Liver (tissue), 9 donors: ENCODE data around the gene ADAMTS4. TPM values are rescaled to one million over a fixed set of nuclear protein-coding genes. Genes with fewer than 3 reads are reported as not detected.

Experiments used
- DNase-seq: peaks from one replicate; pipeline ENCODE4 v3.0.0-alpha.2; 2017; ENCODE audit warnings: low spot score
- H3K27ac ChIP-seq, 2 donors: one replicate each; pipeline ENCODE4 v1.7.0; 2013; ENCODE audit warnings: inconsistent platforms in 2 of 2, low read length in 2 of 2, control low read depth in 1 of 2, low read depth in 1 of 2, mild to moderate bottlenecking in 1 of 2
- H3K27me3 ChIP-seq, 4 donors: one replicate each; pipeline versions ENCODE4 v1.6.1 to v1.7.0; 2013; ENCODE audit warnings: low read length in 3 of 4, inconsistent platforms in 1 of 4, mild to moderate bottlenecking in 1 of 4, moderate library complexity in 1 of 4; ENCODE audit not compliant: control insufficient read depth in 4 of 4, insufficient read depth in 4 of 4
- H3K36me3 ChIP-seq, 4 donors: one replicate each; pipeline versions ENCODE4 v1.6.1 to v1.7.0; 2013; ENCODE audit warnings: low read length in 3 of 4, mild to moderate bottlenecking in 3 of 4, low read depth in 1 of 4, moderate library complexity in 1 of 4; ENCODE audit not compliant: control insufficient read depth in 4 of 4, insufficient read depth in 3 of 4
- H3K4me1 ChIP-seq, 4 donors: one replicate each; pipeline versions ENCODE4 v1.6.1 to v1.7.0; 2013; ENCODE audit warnings: low read length in 3 of 4, mild to moderate bottlenecking in 3 of 4, moderate library complexity in 1 of 4; ENCODE audit not compliant: control insufficient read depth in 4 of 4, insufficient read depth in 4 of 4
- H3K4me3 ChIP-seq, 3 donors: one replicate each; pipeline versions ENCODE4 v1.6.1 to v1.7.0; 2013; ENCODE audit warnings: low read length in 3 of 3, control low read depth in 1 of 3, low read depth in 1 of 3, mild to moderate bottlenecking in 1 of 3
- H3K9ac ChIP-seq, 2 donors: one replicate each; pipeline ENCODE4 v1.7.0; 2013; ENCODE audit warnings: low read length in 2 of 2, mild to moderate bottlenecking in 2 of 2, moderate library complexity in 2 of 2, control low read depth in 1 of 2, low read depth in 1 of 2
- H3K9me3 ChIP-seq, 4 donors: one replicate each; pipeline versions ENCODE4 v1.6.1 to v1.7.0; 2013; ENCODE audit warnings: low read length in 3 of 4; ENCODE audit not compliant: control insufficient read depth in 4 of 4
- ATF3 ChIP-seq: IDR thresholded peaks from 2 replicates; pipeline ENCODE4 v1.6.1; 2016; ENCODE audit warnings: antibody characterized with exemption
- CTCF ChIP-seq: fragments of 150-350 bp; IDR thresholded peaks from 2 replicates; pipeline ENCODE4 v1.5.1; 2017; ENCODE audit warnings: improper control_type of control experiment, low read depth, low read length; ENCODE audit not compliant: missing input control
- EGR1 ChIP-seq, 2 donors: IDR thresholded peaks; 2 replicates each; pipeline ENCODE4 v1.6.1; 2016 to 2018; ENCODE audit warnings: antibody characterized with exemption in 2 of 2, low read depth in 2 of 2
- FOXA1 ChIP-seq: IDR thresholded peaks from 2 replicates; pipeline ENCODE4 v1.6.1; 2016; ENCODE audit warnings: antibody characterized with exemption
- FOXA2 ChIP-seq: IDR thresholded peaks from 2 replicates; pipeline ENCODE4 v1.6.1; 2016; ENCODE audit warnings: antibody characterized with exemption
- GABPA ChIP-seq, 2 donors: IDR thresholded peaks in 1 of 2; conservative IDR thresholded peaks in 1 of 2; 2 replicates each; pipeline ENCODE4 v1.6.1; 2016; ENCODE audit warnings: antibody characterized with exemption in 2 of 2, mild to moderate bottlenecking in 1 of 2, moderate library complexity in 1 of 2
- HNF4A ChIP-seq, 2 donors: conservative IDR thresholded peaks; 2 replicates each; pipeline ENCODE4 v1.6.1; 2016; ENCODE audit warnings: antibody characterized with exemption in 2 of 2, mild to moderate bottlenecking in 2 of 2
- HNF4G ChIP-seq: IDR thresholded peaks from 2 replicates; pipeline ENCODE4 v1.6.1; 2016; ENCODE audit warnings: antibody characterized with exemption
- JUND ChIP-seq, 2 donors: IDR thresholded peaks; 2 replicates each; pipeline ENCODE4 v1.6.1; 2016; ENCODE audit warnings: antibody characterized with exemption in 2 of 2
- MAX ChIP-seq: IDR thresholded peaks from 2 replicates; pipeline ENCODE4 v1.6.1; 2016; ENCODE audit warnings: antibody characterized with exemption
- NR2F2 ChIP-seq: IDR thresholded peaks from 2 replicates; pipeline ENCODE4 v1.6.1; 2016; ENCODE audit warnings: antibody characterized with exemption
- RAD21 ChIP-seq, 2 donors: IDR thresholded peaks; 2 replicates each; pipeline ENCODE4 v1.6.1; 2016; ENCODE audit warnings: antibody characterized with exemption in 2 of 2, mild to moderate bottlenecking in 2 of 2
- REST ChIP-seq: IDR thresholded peaks from 2 replicates; pipeline ENCODE4 v1.6.1; 2016; ENCODE audit warnings: antibody characterized with exemption, mild to moderate bottlenecking
- RXRA ChIP-seq, 2 donors: IDR thresholded peaks; 2 replicates each; pipeline ENCODE4 v1.6.1; 2017 to 2018; ENCODE audit warnings: antibody characterized with exemption in 2 of 2, mild to moderate bottlenecking in 1 of 2
- SP1 ChIP-seq: IDR thresholded peaks from 2 replicates; pipeline ENCODE4 v1.6.1; 2018; ENCODE audit warnings: antibody characterized with exemption, mild to moderate bottlenecking
- TAF1 ChIP-seq: conservative IDR thresholded peaks from 2 replicates; pipeline ENCODE4 v1.6.1; 2016; ENCODE audit warnings: antibody characterized with exemption, mild to moderate bottlenecking
- YY1 ChIP-seq: IDR thresholded peaks from 2 replicates; pipeline ENCODE4 v1.6.1; 2016; ENCODE audit warnings: antibody characterized with exemption, mild to moderate bottlenecking
- ZBTB33 ChIP-seq: IDR thresholded peaks from 2 replicates; pipeline ENCODE4 v1.6.1; 2016; ENCODE audit warnings: antibody characterized with exemption
- WGBS: extraction: QIAGEN DNeasy Blood & Tissue Kit; methylation state at CpG from one replicate; pipeline ENCODE4 v1.1.7; 2013; 5-methylcytosine and 5-hydroxymethylcytosine counted together
- polyA plus RNA-seq, 2 donors: library from polyadenylated mRNA; stranded (reverse) in 1 of 2; unstranded in 1 of 2; fragments of 200-250 nt in 1 of 2; fragments of >200 nt in 1 of 2; fragmentation: Nextera tagmentation in 1 of 2; extraction: Ambion mirVana in 1 of 2; gene quantifications; one replicate each; pipeline versions ENCODE4 v1.2.1 to v1.2.3, GENCODE V29; 2013 to 2015
- total RNA-seq, 2 donors: library from RNA; depleted of rRNA; stranded (reverse); fragments of >200 nt; gene quantifications; one replicate each; pipeline ENCODE4 v1.2.3, GENCODE V29; 2014
- donor health status: healthy.
- donor health status: healthy.
- donor health status: healthy.
- donor health status: healthy.
- donor health status: healthy.

ADAMTS4 gene
- total and polyA plus RNA-seq, 4 donors, result 0.21 to 2.2 (median 0.38) TPM

- Histone ChIP-seq H3K27ac (peak within 1 kb of the TSS; percentile 91 to 99), H3K4me3 (peak within 1 kb of the TSS; percentile 56 to 85 (median 64)), H3K4me1 (peaks cover 0 to 25% (median 6%) of the 10 kb centered on the region in 4 donors), H3K27me3 (no peaks in the 10 kb centered on the region), H3K36me3 (peaks cover 3 to 16% (median 6%) of the 10 kb centered on the region in 4 donors), H3K9me3 (no peaks in the 10 kb centered on the region), H3K9ac (peak within 1 kb of the TSS; percentile 91 to 99)
- peak; percentile 63 for DNase-seq
- 34% methylated on average over 4 of the region's 4 CpGs for WGBS
- TF ChIP-seq NR2F2 (peak; percentile 86), EGR1 (IDR thresholded peaks at IDR 0.05; ENCODE audit: low read depth in 2 of 2) (peak; percentile 80 to 91), HNF4A (conservative IDR thresholded peaks at IDR 0.05) (peak; percentile 100), ZBTB33 (peak; percentile 96), GABPA (IDR thresholded peaks at IDR 0.05 in 1 of 2, conservative IDR thresholded peaks at IDR 0.05 in 1 of 2) (peak in 1 of 2 donors; percentile 66), JUND (IDR thresholded peaks at IDR 0.05) (peak; percentile 95 to 97), ATF3 (peak; percentile 84), FOXA2 (peak; percentile 77), REST (peak; percentile 94), RXRA (IDR thresholded peaks at IDR 0.05) (peak; percentile 99 to 100), MAX (peak; percentile 95), FOXA1 (peak; percentile 91), CTCF (no peak), SP1 (peak; percentile 100), TAF1 (peak; percentile 94), RAD21 (IDR thresholded peaks at IDR 0.05) (peak; percentile 57 to 69), HNF4G (peak; percentile 100), YY1 (peak; percentile 90)
Measured at GRCh38 chr1:161238039-161238473, 39.2 kb upstream of the ADAMTS4 start, which contains the start of gene NR1I3. Gene NR1I3, minus strand, starts transcription at chr1:161238203. Its CDS starts 1,638 bp downstream, at chr1:161236565.
